RWPE2 (cell line): ENCODE results near the gene SPINK8.

Experiments used
- ATAC-seq: fragments of 200-7000 bp; cut with Tn5 transposase; 3 replicates; pipeline ENCODE4 v1.9.1; 2021; ENCODE audit warnings: low read depth
- DNase-seq: peaks from one replicate; pipeline ENCODE4 v3.0.0-alpha.2; 2020; ENCODE audit warnings: low spot score
- H3K27ac ChIP-seq: fragments of 450-650 bp; 2 replicates; pipeline ENCODE4 v1.5.1; 2017; ENCODE audit warnings: mild to moderate bottlenecking; ENCODE audit not compliant: poor library complexity, severe bottlenecking
- H3K27me3 ChIP-seq: fragments of 250-450 bp; sonication (Bioruptor Pico); 2 replicates; pipeline ENCODE4 v1.5.1; 2021; ENCODE audit warnings: mild to moderate bottlenecking, moderate library complexity; ENCODE audit not compliant: insufficient read depth, poor library complexity, severe bottlenecking
- H3K36me3 ChIP-seq: fragments of 250-450 bp; sonication (Bioruptor Pico); 2 replicates; pipeline ENCODE4 v1.5.1; 2020; ENCODE audit warnings: low read depth, mild to moderate bottlenecking, moderate library complexity
- H3K4me1 ChIP-seq: fragments of 250-450 bp; sonication (Bioruptor Pico); 2 replicates; pipeline ENCODE4 v1.5.1; 2021; ENCODE audit warnings: mild to moderate bottlenecking, moderate library complexity; ENCODE audit not compliant: insufficient read depth, poor library complexity, severe bottlenecking
- H3K4me3 ChIP-seq: fragments of 250-450 bp; sonication (Bioruptor Pico); 2 replicates; pipeline ENCODE4 v1.5.1; 2021; ENCODE audit warnings: mild to moderate bottlenecking, moderate library complexity; ENCODE audit not compliant: severe bottlenecking
- H3K9me3 ChIP-seq: fragments of 250-450 bp; sonication (Bioruptor Pico); 2 replicates; pipeline ENCODE4 v1.5.1; 2021; ENCODE audit warnings: mild to moderate bottlenecking, moderate library complexity; ENCODE audit not compliant: severe bottlenecking
- TF ChIP-seq, protein P1 (sequence below): fragments of 450-650 bp; IDR thresholded peaks from one replicate; pipeline ENCODE4 v1.5.1; 2017; ENCODE audit warnings: mild to moderate bottlenecking, moderate library complexity; ENCODE audit not compliant: poor library complexity, severe bottlenecking

SPINK8 gene

DNA sequence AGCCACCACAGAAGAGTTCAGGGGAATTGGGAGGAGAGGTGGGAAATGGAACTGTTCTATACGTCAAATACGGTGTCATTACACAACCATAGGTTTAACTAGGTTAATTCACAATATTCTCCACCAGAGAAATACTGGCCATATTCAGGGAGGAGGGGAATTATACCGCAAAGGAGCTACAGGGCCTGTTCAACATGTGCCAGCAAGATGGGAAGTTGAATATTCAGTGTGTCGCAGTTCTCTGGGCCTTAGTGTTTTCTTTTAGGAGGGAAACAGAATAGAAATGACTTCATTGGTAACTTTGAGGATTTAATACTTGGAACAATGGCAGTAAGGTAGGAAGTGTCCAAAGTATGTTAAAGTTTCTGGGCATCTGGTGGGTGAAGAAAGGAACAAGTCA lies 20.5 kb upstream of the SPINK8 start:
- Histone ChIP-seq H3K27me3 (no peaks in the 10 kb centered on the region), H3K36me3 (no peaks in the 10 kb centered on the region), H3K4me1 (no peaks in the 10 kb centered on the region), H3K27ac (no peak overlapping the region), H3K9me3 (no peaks in the 10 kb centered on the region), H3K4me3 (no peak overlapping the region)
- TF ChIP-seq, protein P1, sequence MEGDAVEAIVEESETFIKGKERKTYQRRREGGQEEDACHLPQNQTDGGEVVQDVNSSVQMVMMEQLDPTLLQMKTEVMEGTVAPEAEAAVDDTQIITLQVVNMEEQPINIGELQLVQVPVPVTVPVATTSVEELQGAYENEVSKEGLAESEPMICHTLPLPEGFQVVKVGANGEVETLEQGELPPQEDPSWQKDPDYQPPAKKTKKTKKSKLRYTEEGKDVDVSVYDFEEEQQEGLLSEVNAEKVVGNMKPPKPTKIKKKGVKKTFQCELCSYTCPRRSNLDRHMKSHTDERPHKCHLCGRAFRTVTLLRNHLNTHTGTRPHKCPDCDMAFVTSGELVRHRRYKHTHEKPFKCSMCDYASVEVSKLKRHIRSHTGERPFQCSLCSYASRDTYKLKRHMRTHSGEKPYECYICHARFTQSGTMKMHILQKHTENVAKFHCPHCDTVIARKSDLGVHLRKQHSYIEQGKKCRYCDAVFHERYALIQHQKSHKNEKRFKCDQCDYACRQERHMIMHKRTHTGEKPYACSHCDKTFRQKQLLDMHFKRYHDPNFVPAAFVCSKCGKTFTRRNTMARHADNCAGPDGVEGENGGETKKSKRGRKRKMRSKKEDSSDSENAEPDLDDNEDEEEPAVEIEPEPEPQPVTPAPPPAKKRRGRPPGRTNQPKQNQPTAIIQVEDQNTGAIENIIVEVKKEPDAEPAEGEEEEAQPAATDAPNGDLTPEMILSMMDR, result no peak
- DNase-seq (no peak), ATAC-seq (no peak)

DNA sequence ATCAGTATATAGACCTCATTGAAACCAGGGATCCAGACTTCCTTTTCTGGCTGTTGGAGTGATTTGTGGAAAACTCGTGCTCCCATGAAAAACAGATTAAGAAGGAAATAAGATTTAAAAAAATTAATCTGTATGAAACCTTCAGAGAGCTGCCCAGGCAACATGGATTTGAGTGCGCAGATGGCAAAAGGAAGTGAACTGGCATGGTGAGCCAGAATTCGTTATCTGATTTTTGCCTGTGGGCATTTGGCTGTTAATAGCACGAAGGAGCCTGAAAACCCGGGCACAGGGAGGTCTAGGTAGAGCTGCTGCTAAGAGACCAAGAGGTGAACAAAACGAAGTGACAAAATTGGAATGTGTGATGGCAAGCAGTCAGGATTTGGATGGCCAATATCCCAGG lies 19.1 kb upstream of the SPINK8 start:
- no peak for DNase-seq
- H3K4me3 ChIP-seq, result no peak overlapping the region
- ATAC-seq, result no peak
- no peaks in the 10 kb centered on the region for H3K36me3 ChIP-seq
- no peaks in the 10 kb centered on the region for H3K27me3 ChIP-seq
- H3K27ac ChIP-seq, result no peak overlapping the region
- TF ChIP-seq, protein P1, result no peak
- H3K4me1 ChIP-seq, result no peaks in the 10 kb centered on the region
- no peaks in the 10 kb centered on the region for H3K9me3 ChIP-seq

- DNase-seq, result no peak
- H3K4me3 ChIP-seq, result no peak overlapping the region
- no peak for ATAC-seq
These were observed 14.0 kb upstream of the SPINK8 start for GRCh38 chr3:48347500-48347899.

GRCh38 chr3:48345946-48346572 lies 12.6 kb upstream of the SPINK8 start:
- TF ChIP-seq, protein P1, result no peak
- no peaks in the 10 kb centered on the region for H3K36me3 ChIP-seq
- ATAC-seq (no peak), DNase-seq (no peak)
- no peak overlapping the region for H3K4me3 ChIP-seq
- H3K4me1 ChIP-seq, result no peaks in the 10 kb centered on the region
- H3K27ac ChIP-seq, result no peak overlapping the region
- no peaks in the 10 kb centered on the region for H3K9me3 ChIP-seq
- H3K27me3 ChIP-seq, result no peaks in the 10 kb centered on the region

More at GRCh38 chr3:48347500-48347899, 14.0 kb upstream of the SPINK8 start:
- H3K27ac ChIP-seq, result no peak overlapping the region
- H3K36me3 ChIP-seq, result no peaks in the 10 kb centered on the region
- H3K4me1 ChIP-seq, result no peaks in the 10 kb centered on the region
- H3K9me3 ChIP-seq, result no peaks in the 10 kb centered on the region
- TF ChIP-seq, protein P1, result no peak
- no peaks in the 10 kb centered on the region for H3K27me3 ChIP-seq

- TF ChIP-seq, protein P1, result no peak
- Histone ChIP-seq H3K27ac (no peak overlapping the region), H3K4me3 (no peak overlapping the region), H3K9me3 (no peaks in the 10 kb centered on the region), H3K4me1 (no peaks in the 10 kb centered on the region), H3K27me3 (no peaks in the 10 kb centered on the region), H3K36me3 (no peaks in the 10 kb centered on the region)
- no peak for ATAC-seq
- DNase-seq, result no peak
These were observed 11.5 kb upstream of the SPINK8 start for GRCh38 chr3:48344867-48345507.
